HS-5 (cell line): ENCODE measurements around the gene ANKLE1.
"Not testable (repeated sequence)": the region's sequence is repeated elsewhere in the genome, so short reads cannot be mapped to it uniquely, and the experiment has no call there.

Source experiments
- DNase-seq: peaks from one replicate; pipeline ENCODE4 v3.0.0-alpha.2; 2012; ENCODE audit warnings: low read depth

ANKLE1 gene

DNA sequence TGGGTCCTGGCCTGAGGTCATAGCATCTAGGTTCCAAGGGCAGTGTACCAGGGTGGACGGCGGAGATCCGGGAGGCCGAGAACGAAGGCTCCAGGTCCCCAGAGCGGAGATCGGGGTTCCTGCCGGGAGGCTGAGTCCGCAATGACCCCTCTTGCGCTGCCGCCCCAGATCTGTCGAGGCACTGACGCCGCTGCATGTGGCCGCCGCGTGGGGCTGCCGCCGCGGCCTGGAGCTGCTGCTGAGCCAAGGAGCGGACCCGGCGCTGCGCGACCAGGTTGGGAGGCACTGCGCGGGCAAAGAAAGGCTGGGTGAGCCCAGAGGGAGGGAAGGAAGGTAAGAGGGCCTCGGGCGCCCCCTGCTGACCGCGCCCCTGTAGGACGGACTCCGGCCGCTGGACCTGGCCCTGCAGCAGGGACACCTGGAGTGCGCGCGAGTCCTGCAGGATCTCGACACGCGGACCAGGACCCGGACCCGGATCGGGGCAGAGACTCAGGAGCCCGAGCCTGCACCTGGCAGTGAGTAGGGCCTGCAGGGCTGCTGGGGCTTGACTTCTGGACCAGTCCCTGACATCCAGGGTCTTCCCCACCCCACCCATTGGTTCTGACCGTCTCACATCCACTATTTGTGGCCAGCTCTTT, 906 bp downstream of the ANKLE1 start:
- DNase-seq, result no peak

DNA sequence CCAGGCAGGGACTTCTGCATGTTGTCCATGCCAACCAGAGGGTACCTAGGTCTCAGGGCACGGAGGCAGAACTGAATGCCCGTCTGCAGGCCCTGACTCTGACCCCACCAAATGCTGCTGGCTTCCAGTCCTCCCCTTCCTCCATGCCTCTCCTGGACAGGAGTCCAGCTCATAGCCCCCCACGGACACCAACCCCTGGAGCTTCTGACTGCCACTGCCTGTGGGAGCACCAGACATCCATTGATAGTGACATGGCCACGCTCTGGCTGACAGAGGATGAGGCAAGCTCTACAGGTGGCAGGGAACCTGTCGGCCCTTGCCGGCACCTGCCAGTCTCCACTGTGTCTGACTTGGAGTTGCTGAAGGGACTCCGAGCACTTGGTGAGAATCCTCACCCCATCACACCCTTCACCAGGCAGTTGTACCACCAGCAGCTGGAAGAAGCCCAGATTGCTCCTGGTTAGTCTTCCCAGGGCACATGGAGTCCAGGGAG, 1.8 kb downstream of the ANKLE1 start:
- no peak for DNase-seq

DNA sequence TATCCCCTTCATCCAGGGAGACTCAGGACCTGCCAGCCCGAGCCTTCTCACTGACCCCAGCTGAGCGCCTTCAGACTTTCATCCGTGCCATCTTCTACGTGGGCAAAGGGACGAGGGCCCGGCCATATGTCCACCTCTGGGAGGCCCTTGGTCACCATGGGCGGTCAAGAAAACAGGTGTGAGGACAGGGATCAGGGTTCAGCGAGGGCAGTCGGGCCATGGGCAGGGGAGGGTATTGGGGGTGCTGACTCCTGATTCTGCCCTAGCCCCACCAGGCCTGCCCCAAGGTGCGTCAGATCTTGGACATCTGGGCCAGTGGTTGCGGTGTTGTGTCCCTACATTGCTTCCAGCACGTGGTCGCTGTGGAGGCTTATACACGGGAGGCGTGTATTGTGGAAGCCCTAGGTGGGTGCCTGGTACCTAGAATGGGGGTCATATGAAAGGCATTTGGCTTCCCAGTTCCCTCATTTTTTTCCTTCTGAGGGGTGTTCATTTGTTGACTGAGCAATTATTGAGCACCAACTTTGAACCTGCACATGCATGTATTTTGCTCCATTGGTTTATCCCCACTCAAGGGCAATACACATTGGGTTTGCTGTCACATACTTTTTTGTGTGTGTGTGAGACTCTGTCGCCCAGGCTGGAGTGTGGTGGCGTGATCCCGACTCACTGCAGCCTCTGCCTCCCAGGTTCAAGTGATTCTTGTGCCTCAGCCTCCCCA, 3.9 kb downstream of the ANKLE1 start:
- DNase-seq, result no peak

DNA sequence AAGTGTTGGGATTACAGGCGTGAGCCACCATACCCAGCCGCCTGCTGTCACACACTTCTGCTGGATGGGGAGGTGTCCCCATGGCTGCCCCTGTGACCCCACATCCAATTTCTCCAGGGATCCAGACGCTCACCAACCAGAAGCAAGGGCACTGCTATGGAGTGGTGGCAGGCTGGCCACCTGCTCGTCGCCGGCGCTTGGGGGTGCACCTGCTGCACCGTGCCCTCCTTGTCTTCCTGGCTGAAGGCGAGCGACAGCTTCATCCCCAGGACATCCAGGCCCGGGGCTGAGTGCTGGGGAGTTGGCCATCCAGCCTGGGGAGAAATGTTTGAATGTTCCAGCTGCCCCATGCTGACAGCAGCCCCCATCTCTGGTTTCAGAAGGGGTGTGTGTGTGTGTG, 4.6 kb downstream of the ANKLE1 start:
- no peak for DNase-seq

DNA sequence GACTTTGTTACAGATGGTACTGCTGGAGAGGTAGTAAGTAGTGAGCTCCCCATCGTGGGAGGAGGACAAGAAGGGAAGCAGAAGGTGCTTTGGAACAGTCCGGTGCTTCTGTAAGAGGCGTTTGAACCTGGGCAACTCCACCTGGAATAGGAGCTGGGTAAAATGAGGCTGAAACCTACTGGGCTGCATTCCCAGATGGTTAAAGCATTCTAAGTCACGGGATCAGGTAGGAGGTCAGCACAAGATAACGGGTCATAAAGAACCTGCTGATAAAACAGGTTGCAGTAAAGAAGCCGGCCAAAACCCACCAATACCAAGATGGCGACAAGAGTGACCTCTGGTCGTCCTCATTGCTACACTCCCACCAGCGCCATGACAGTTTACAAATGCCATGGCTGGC, 5.1 kb downstream of the ANKLE1 start:
- no peak for DNase-seq

DNA sequence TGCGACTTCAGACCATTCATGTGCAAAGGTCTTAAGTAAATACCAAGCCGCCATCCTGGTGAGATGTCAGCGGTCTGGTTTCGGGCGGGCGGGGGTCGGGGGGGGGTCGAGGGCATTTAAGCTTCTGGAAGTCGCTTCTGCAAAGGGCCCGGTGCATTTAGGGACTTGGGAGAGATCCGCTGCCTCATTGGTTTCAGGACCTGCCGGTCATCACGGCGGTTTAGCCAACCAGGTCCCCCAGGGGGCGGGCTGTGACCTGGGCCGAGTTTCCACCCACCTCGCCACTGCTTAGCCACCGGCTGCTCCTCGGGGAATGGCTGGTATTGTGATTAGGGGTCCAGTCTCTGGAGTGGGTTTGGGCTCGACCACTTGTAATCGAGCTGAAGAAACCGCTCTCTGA, 7.8 kb downstream of the ANKLE1 start:
- DNase-seq, result no peak

DNA sequence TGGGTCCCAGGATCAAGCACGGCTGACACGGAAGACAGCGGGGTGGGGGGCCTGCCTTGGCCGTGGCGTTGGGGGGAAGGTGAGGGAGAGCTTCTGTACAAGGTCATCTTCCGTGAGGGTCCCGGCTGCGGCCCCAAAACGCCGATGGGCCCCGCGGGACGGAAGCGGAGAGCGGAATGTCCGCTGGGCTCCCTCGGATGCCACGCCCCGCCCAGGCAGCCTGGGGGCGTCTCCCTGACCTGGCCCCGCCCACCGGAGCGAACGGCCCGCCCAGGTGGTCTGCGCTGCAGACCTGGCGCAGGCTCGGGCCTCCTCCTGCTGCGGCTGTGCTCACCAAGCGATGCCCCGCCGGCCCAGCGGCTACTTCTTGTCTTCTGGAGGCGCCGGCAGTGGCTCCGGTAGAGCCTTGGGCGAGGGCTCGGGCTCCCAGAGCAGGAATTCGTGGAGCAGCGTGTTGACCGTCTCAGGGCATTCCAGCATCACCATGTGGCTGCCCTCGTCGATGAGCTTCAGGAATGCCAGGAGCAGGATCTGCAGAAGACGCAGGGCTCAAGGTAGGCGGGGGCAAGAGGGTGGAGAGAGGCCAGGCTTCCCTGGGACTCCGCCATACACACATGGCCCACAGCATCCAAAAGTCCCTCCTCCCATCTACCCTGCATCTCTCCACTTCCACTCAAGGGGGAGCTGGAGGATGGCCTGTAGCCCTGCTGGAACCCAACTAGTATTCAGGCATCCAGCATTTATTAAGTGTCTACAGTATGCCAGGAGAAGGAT, 10.8 kb downstream of the ANKLE1 start:
- peak; percentile 59 for DNase-seq

GRCh38 chr19:17293605-17294004, 11.9 kb downstream of the ANKLE1 start:
- no peak for DNase-seq

- DNase-seq, result no peak
Observed at GRCh38 chr19:17294051-17294891, 12.6 kb downstream of the ANKLE1 start.

DNA sequence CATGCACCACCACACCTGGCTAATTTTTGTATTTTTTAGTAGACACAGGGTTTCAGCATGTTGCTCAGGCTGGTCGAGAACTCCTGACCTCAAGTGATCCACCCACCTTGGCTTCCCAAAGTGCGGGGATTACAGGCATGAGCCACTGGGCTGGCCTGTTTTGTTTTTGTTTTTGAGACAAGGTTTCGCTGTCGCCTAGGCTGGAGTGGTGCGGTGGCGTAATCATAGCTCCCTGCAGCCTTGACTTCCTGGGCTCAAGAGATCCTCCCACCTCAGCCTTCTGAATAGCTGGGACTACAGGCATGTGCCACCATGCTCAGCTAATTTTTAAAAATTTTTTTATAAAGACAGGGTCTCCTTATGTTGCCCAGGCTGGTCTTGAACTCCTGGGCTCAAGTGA, 13.8 kb downstream of the ANKLE1 start:
- not testable (repeated sequence) for DNase-seq

DNA sequence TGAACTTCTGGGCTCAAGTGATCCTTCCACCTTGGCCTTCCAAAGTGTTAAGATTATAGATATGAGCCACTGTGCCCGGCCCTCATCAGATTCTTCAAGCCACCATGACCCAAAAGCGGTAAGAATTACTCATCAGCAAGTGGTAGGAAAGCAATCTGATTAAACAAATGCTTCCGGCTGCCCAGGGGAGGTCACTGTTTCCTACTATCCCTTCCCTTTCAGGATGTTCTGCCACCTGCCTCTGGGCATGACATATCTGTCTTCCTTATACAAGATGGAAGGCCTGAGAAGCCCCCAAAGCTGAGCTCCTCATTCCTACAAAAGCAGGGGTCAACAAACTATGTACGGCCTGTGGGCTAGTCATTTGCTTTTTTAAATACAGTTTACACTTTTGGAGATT, 14.6 kb downstream of the ANKLE1 start:
- DNase-seq, result no peak

- DNase-seq, result no peak
Observed at GRCh38 chr19:17296976-17297375, 15.3 kb downstream of the ANKLE1 start.

GRCh38 chr19:17300992-17301619, 19.4 kb downstream of the ANKLE1 start:
- DNase-seq, result no peak

DNA sequence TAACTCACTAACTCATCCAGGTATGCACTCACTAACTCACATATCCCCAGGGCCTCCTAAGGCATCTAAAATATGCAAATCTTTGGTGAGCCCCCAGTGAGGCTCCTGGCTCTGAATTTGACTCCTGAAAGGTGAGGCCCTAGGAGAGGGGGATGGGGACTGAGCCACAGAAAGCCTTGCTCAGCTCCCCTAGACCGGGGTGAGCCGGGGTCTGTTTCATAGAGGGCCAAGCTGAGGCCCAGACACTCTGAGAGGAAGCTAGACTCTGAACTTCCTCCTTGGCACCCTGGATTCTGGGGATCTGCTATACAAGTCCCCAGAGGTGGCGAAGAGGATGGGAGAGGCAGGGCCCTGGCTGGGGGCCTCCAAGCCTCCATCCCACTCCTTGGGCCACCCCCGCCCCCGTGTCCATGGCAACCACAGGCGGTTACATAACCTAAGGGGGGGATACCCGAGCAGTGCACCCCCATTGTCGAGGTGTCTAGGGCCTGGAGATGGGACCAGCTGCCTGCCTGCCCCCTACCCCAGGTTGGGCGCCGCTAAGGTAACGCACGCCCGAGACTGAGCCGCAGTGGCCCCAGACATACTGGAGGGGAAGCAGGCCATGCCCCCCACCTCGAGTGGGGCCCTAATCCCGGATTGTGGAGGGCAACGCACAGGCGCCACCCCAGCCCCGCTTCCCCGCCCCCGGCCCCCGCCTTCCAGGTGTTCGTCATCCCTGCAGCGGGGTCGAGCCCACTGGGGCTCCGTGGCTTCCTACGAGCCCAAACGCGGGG, 20.9 kb downstream of the ANKLE1 start:
- no peak for DNase-seq

GRCh38 chr19:17303167-17303939, 21.7 kb downstream of the ANKLE1 start, which contains the start of gene ABHD8:
Gene ABHD8, minus strand, starts transcription at chr19:17303425. Its CDS starts 1,809 bp downstream, at chr19:17301616.
- peak; percentile 59 for DNase-seq

GRCh38 chr19:17303940-17304267, 22.2 kb downstream of the ANKLE1 start:
- no peak for DNase-seq

DNA sequence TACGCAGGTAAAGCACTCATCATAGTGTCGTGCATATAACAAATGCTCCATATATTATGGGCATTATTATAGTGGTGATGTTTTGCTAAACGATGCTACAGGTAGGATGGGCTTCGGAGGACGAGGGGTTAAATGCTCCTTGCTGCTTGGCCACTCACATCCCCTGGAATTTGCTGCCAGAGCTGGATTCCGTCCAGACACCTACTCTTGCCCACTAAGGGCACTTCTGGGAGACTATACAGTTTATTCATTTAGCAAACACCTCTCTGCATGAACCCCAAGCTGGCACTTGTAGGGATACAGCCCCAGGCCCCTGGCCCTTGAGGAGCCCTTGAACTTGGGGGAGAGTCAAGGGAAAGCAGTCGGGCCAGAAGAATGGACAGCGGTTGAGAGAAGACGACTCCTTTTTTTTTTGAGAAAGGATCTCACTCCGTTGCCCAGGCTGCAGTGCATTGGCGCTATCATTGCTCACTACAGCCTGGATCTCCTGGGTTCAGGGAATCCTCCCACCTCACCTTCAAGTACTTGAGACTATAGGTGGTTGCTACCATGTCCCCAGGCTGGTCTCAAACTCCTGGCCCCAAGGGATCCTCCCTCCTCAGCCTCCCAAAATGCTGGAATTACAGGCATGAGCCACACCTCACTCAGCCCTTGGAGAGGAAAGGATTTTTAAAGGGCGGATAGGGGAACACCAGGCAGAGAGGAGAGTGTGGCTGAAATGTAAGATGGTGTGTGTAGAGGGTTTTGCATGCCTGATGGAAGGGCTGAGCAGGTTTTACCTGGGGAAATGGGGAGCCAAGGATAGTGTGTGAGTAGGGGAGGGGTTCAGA, 22.9 kb downstream of the ANKLE1 start:
- DNase-seq, result no peak

GRCh38 chr19:17305216-17305516, 23.5 kb downstream of the ANKLE1 start:
- DNase-seq, result no peak
